NCI-H2196 treated with DMSO at 0.1 percent for 48 hours (cell line): Measurements from ENCODE around the gene PCLO.
"Not testable (repeated sequence)": the region's sequence is repeated elsewhere in the genome, so short reads cannot be mapped to it uniquely, and the experiment has no call there.

Experiments used
- DNase-seq: peaks from one replicate; lab custom pipeline; 2025; ENCODE audit not compliant: unreplicated experiment; lab: John Stamatoyannopoulos, UW

PCLO gene

GRCh38 chr7:83053965-83054364 lies 108.7 kb downstream of the PCLO start:
- DNase-seq, result no peak

GRCh38 chr7:83040484-83040883 lies 122.2 kb downstream of the PCLO start:
- DNase-seq, result no peak

GRCh38 chr7:83038787-83039186 lies 123.9 kb downstream of the PCLO start:
- DNase-seq, result no peak

GRCh38 chr7:83036721-83037380 lies 125.8 kb downstream of the PCLO start:
- no peak for DNase-seq

- no peak for DNase-seq
Observed at GRCh38 chr7:83036130-83036529, 126.6 kb downstream of the PCLO start.

GRCh38 chr7:83032195-83032594 lies 130.5 kb downstream of the PCLO start:
- no peak for DNase-seq

GRCh38 chr7:83023817-83024665 lies 138.6 kb downstream of the PCLO start:
- not testable (repeated sequence) for DNase-seq

- no peak for DNase-seq
Observed at GRCh38 chr7:83021032-83021431, 141.7 kb downstream of the PCLO start.

GRCh38 chr7:83020161-83020560 lies 142.5 kb downstream of the PCLO start:
- no peak for DNase-seq

GRCh38 chr7:83015916-83016315 lies 146.8 kb downstream of the PCLO start:
- DNase-seq, result no peak

- no peak for DNase-seq
Observed at GRCh38 chr7:83014546-83014945, 148.1 kb downstream of the PCLO start.

- DNase-seq, result no peak
Observed at GRCh38 chr7:83011954-83012353, 150.7 kb downstream of the PCLO start.

- no peak for DNase-seq
Observed at GRCh38 chr7:83005410-83005809, 157.3 kb downstream of the PCLO start.

GRCh38 chr7:83001362-83002040 lies 161.2 kb downstream of the PCLO start:
- no peak for DNase-seq

GRCh38 chr7:82998436-82998835 lies 164.2 kb downstream of the PCLO start:
- DNase-seq, result no peak

- DNase-seq, result no peak
Observed at GRCh38 chr7:82985144-82985802, 177.4 kb downstream of the PCLO start.

GRCh38 chr7:82980130-82980788 lies 182.4 kb downstream of the PCLO start:
- DNase-seq, result no peak

- no peak for DNase-seq
Observed at GRCh38 chr7:82975811-82976468, 186.7 kb downstream of the PCLO start.

- DNase-seq, result no peak
Observed at GRCh38 chr7:82972135-82972534, 190.5 kb downstream of the PCLO start.
